Measurements from ENCODE around the gene APP.

The APP gene

GRCh38 chr21:26106562-26106961 lies 64.0 kb downstream of the APP start:
- TF ChIP-seq CTCF (IDR thresholded peaks at IDR 0.05), result no peak
- no peak for DNase-seq (ENCODE audit: low spot score)
- H3K27ac ChIP-seq, result no peak overlapping the region
- no peak overlapping the region for H3K4me3 ChIP-seq

- Histone ChIP-seq H3K4me3 (no peak overlapping the region), H3K27ac (no peak overlapping the region)
- TF ChIP-seq CTCF (IDR thresholded peaks at IDR 0.05), result no peak
- DNase-seq (ENCODE audit: low spot score), result no peak
Measured at GRCh38 chr21:26105819-26106218, 64.8 kb downstream of the APP start.

- no peak for TF ChIP-seq CTCF (IDR thresholded peaks at IDR 0.05)
- DNase-seq (ENCODE audit: low spot score), result no peak
- Histone ChIP-seq H3K4me3 (no peak overlapping the region), H3K27ac (no peak overlapping the region)
Measured at GRCh38 chr21:26100573-26100972, 70.0 kb downstream of the APP start.

GRCh38 chr21:26099610-26100219 lies 70.9 kb downstream of the APP start:
- no peak for DNase-seq (ENCODE audit: low spot score)
- H3K4me3 ChIP-seq, result no peak overlapping the region
- no peak for TF ChIP-seq CTCF (IDR thresholded peaks at IDR 0.05)
- no peak overlapping the region for H3K27ac ChIP-seq

GRCh38 chr21:26098772-26099397 lies 71.7 kb downstream of the APP start:
- no peak for TF ChIP-seq CTCF (IDR thresholded peaks at IDR 0.05)
- Histone ChIP-seq H3K27ac (no peak overlapping the region), H3K4me3 (no peak overlapping the region)
- no peak for DNase-seq (ENCODE audit: low spot score)

GRCh38 chr21:26097475-26097874 lies 73.1 kb downstream of the APP start:
- Histone ChIP-seq H3K27ac (no peak overlapping the region), H3K4me3 (no peak overlapping the region)
- DNase-seq (ENCODE audit: low spot score), result no peak
- TF ChIP-seq CTCF (IDR thresholded peaks at IDR 0.05), result no peak
